Head of caudate nucleus (tissue), 42 donors: ENCODE data around the gene USP17L26.
"Not testable (repeated sequence)": the region's sequence is repeated elsewhere in the genome, so short reads cannot be mapped to it uniquely, and the experiment has no call there.

Source experiments
- DNase-seq, 42 donors: peaks; one replicate each; pipeline versions ENCODE4 v3.0.0 to v3.0.0-alpha.2; 2020 to 2021; ENCODE audit warnings: mixed read lengths in 7 of 42
- intact Hi-C: fragments of 100-400 bp; cut with DNase I; formaldehyde crosslinking; loops from one replicate; pipeline ENCODE4 v1.15.0; 2022

Gene USP17L26, protein sequence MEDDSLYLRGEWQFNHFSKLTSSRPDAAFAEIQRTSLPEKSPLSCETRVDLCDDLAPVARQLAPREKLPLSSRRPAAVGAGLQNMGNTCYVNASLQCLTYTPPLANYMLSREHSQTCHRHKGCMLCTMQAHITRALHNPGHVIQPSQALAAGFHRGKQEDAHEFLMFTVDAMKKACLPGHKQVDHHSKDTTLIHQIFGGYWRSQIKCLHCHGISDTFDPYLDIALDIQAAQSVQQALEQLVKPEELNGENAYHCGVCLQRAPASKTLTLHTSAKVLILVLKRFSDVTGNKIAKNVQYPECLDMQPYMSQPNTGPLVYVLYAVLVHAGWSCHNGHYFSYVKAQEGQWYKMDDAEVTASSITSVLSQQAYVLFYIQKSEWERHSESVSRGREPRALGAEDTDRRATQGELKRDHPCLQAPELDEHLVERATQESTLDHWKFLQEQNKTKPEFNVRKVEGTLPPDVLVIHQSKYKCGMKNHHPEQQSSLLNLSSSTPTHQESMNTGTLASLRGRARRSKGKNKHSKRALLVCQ

DNA sequence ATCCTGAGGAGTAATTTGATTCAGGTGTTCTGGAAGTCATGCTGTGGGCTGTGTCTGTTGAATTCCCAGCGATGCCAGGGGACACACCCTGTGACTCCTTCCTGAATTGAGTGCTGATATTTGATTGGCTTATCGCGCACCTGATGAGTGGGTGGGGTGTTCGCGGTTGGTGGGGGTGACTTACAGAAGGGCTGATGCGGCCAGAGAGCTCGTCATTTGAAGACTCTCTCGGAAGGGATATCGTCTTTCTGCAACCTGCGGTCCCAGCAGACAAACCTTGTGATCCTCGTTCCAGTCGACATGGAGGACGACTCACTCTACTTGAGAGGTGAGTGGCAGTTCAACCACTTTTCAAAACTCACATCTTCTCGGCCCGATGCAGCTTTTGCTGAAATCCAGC lies at the start of gene USP17L26:
Gene USP17L26, plus strand, starts transcription at position 301 of the 400 bp plus-strand sequence. Its CDS starts 0 bp downstream, at position 301.
- intact Hi-C loops: not testable (repeated sequence)

DNA sequence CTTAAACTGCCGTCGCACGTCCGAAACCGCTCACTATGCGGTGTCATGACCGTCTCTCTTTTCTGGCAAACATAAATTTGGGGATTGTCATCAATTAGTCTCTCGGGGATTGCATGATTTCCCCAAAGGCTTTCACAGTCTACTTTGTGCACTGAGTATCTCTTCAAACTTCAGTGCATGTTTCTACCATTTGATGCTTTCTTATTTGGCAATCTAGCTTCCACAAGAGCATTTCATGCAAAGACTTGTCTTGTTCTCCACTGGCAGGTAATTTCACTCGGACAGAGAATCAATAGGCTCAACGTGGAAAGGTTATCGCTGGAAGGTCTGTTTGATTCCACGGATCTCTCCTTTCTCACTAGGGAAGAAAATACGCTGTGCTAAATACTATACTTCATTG lies 10.3 kb upstream of the USP17L26 start:
- DNase-seq: peak in 1 of 42 donors; percentile 3
- intact Hi-C loops: not testable (repeated sequence)

More for the DNA sequence above, at the start of gene USP17L26:
- DNase-seq: not testable (repeated sequence)

DNA sequence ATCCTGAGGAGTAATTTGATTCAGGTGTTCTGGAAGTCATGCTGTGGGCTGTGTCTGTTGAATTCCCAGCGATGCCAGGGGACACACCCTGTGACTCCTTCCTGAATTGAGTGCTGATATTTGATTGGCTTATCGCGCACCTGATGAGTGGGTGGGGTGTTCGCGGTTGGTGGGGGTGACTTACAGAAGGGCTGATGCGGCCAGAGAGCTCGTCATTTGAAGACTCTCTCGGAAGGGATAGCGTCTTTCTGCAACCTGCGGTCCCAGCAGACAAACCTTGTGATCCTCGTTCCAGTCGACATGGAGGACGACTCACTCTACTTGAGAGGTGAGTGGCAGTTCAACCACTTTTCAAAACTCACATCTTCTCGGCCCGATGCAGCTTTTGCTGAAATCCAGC lies 9.6 kb upstream of the USP17L26 start, which contains the start of gene USP17L24:
Gene USP17L24, plus strand, starts transcription at position 301 of the 400 bp plus-strand sequence. Its CDS starts 0 bp downstream, at position 301.
- DNase-seq, intact Hi-C loops: not testable (repeated sequence)

DNA sequence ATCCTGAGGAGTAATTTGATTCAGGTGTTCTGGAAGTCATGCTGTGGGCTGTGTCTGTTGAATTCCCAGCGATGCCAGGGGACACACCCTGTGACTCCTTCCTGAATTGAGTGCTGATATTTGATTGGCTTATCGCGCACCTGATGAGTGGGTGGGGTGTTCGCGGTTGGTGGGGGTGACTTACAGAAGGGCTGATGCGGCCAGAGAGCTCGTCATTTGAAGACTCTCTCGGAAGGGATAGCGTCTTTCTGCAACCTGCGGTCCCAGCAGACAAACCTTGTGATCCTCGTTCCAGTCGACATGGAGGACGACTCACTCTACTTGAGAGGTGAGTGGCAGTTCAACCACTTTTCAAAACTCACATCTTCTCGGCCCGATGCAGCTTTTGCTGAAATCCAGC lies 4.8 kb upstream of the USP17L26 start, which contains the start of gene USP17L25:
Gene USP17L25, plus strand, starts transcription at position 301 of the 400 bp plus-strand sequence. Its CDS starts 0 bp downstream, at position 301.
- intact Hi-C loops, DNase-seq: not testable (repeated sequence)

DNA sequence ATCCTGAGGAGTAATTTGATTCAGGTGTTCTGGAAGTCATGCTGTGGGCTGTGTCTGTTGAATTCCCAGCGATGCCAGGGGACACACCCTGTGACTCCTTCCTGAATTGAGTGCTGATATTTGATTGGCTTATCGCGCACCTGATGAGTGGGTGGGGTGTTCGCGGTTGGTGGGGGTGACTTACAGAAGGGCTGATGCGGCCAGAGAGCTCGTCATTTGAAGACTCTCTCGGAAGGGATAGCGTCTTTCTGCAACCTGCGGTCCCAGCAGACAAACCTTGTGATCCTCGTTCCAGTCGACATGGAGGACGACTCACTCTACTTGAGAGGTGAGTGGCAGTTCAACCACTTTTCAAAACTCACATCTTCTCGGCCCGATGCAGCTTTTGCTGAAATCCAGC lies 4.6 kb downstream of the USP17L26 start, which contains the start of gene USP17L5:
Gene USP17L5, plus strand, starts transcription at position 301 of the 400 bp plus-strand sequence. Its CDS starts 0 bp downstream, at position 301.
- intact Hi-C loops, DNase-seq: not testable (repeated sequence)

DNA sequence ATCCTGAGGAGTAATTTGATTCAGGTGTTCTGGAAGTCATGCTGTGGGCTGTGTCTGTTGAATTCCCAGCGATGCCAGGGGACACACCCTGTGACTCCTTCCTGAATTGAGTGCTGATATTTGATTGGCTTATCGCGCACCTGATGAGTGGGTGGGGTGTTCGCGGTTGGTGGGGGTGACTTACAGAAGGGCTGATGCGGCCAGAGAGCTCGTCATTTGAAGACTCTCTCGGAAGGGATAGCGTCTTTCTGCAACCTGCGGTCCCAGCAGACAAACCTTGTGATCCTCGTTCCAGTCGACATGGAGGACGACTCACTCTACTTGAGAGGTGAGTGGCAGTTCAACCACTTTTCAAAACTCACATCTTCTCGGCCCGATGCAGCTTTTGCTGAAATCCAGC lies 9.4 kb downstream of the USP17L26 start, which contains the start of gene USP17L27:
Gene USP17L27, plus strand, starts transcription at position 301 of the 400 bp plus-strand sequence. Its CDS starts 0 bp downstream, at position 301.
- intact Hi-C loops, DNase-seq: not testable (repeated sequence)

DNA sequence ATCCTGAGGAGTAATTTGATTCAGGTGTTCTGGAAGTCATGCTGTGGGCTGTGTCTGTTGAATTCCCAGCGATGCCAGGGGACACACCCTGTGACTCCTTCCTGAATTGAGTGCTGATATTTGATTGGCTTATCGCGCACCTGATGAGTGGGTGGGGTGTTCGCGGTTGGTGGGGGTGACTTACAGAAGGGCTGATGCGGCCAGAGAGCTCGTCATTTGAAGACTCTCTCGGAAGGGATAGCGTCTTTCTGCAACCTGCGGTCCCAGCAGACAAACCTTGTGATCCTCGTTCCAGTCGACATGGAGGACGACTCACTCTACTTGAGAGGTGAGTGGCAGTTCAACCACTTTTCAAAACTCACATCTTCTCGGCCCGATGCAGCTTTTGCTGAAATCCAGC lies 14.1 kb downstream of the USP17L26 start, which contains the start of gene USP17L28:
Gene USP17L28, plus strand, starts transcription at position 301 of the 400 bp plus-strand sequence. Its CDS starts 0 bp downstream, at position 301.
- intact Hi-C loops, DNase-seq: not testable (repeated sequence)

DNA sequence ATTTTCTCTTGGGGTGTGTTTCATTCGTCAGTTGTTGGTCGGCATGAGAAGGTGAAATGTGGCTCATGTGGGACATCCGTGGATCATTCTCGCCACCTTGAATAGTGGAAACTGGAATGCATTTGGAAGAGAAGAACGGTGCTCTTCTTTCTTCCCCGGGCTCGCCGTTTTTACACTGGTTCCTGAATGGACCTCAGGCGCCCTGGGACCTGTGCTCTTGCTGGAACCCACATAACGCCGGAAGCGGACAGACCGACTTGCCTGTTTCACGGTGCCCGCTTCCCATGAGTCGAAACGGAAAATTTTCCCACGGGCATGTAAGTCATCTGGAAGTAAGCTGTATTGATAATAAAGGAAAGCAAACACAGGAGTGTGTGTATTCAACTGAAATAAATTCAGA lies 16.4 kb downstream of the USP17L26 start:
- peak in 10 of 42 donors; percentile 6 to 67 (median 32) for DNase-seq
- intact Hi-C loops: not testable (repeated sequence)

DNA sequence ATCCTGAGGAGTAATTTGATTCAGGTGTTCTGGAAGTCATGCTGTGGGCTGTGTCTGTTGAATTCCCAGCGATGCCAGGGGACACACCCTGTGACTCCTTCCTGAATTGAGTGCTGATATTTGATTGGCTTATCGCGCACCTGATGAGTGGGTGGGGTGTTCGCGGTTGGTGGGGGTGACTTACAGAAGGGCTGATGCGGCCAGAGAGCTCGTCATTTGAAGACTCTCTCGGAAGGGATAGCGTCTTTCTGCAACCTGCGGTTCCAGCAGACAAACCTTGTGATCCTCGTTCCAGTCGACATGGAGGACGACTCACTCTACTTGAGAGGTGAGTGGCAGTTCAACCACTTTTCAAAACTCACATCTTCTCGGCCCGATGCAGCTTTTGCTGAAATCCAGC lies 18.9 kb downstream of the USP17L26 start, which contains the start of gene USP17L29:
Gene USP17L29, plus strand, starts transcription at position 301 of the 400 bp plus-strand sequence. Its CDS starts 0 bp downstream, at position 301.
- DNase-seq, intact Hi-C loops: not testable (repeated sequence)

DNA sequence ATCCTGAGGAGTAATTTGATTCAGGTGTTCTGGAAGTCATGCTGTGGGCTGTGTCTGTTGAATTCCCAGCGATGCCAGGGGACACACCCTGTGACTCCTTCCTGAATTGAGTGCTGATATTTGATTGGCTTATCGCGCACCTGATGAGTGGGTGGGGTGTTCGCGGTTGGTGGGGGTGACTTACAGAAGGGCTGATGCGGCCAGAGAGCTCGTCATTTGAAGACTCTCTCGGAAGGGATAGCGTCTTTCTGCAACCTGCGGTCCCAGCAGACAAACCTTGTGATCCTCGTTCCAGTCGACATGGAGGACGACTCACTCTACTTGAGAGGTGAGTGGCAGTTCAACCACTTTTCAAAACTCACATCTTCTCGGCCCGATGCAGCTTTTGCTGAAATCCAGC lies 28.4 kb downstream of the USP17L26 start, which contains the start of gene USP17L30:
Gene USP17L30, plus strand, starts transcription at position 301 of the 400 bp plus-strand sequence. Its CDS starts 0 bp downstream, at position 301.
- DNase-seq, intact Hi-C loops: not testable (repeated sequence)

DNA sequence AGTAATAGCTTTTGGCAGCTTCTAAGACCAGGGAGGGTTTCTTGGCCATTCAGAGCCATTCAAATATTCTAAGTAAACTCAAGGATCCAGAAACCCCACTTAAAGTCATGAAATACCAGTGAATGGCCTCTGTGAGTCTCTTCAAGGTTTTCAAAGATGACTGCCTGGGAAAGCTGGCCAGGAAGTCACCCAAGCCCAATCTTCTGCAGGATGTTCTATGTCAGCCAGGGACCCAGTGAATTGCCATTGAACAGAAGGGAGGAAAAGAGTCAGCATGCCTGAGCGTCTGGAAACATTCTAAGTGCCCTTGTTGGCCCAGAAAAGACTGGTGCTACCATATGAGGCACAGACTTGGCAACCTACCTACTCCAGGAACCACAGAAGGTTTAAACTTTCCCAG lies 45.4 kb downstream of the USP17L26 start:
- DNase-seq, intact Hi-C loops: not testable (repeated sequence)

DNA sequence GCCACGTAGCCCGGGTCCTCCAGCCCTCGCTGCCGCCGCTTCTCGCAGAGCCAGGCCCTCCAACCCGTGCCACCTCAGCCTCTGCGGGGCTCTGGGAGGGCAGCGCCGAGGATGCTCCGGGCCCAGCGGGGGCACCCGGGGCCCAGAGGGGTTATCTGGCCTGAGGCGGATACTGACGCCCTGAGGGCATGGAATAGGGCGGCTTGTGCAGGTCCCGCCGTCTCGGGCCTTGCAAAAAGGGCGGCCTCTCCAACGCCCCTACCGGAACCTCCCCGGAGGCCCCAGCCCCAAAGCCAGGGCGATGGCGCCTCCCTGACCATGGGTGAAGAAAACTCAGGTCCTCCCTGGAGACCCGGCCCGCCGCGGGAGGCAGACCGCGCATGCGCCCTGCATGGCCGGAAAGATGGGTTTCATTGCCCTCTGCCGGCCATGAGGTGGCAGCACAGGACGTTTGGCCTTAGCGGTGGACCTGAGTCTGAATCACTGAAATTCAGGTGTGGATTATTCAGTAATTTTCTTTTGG lies 46.6 kb downstream of the USP17L26 start:
- intact Hi-C loops: not testable (repeated sequence)
- peak; percentile 10 to 80 (median 56) for DNase-seq

DNA sequence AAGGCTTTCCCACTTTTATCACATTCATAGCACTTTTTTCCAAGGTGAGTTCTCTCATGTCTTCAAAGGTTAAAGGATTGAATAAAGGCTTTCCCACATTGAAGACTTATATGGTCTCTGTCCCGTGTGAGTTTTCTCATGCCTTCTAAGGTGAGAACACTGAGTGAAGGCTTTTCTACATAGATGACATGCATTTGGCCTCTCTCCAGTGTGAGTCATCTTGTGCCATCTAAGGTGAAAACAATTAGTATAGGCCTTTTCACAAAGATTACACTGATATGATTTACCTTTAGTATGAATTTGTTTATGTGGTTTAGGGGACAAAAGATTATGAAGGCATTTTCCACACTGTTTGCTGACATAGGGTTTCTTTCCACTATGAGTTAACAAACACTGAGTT lies 49.7 kb downstream of the USP17L26 start:
- intact Hi-C loops: no loop called here
- DNase-seq: no peak
